Smooth muscle cell (in vitro differentiated cells): ENCODE measurements around the gene GPR150. TPM values are rescaled to one million over a fixed set of nuclear protein-coding genes. Genes with fewer than 3 reads are reported as not detected.

Experiments
- DNase-seq: peaks from one replicate; lab custom pipeline; 2025; ENCODE audit not compliant: unreplicated experiment; lab: John Stamatoyannopoulos, UW
- H2AFZ ChIP-seq: fragments of 200-600 bp; sonication (generic); 2 replicates; pipeline ENCODE4 v1.6.0; 2016; ENCODE audit warnings: antibody characterized with exemption, low read depth, mild to moderate bottlenecking
- H3F3A ChIP-seq: fragments of 200-600 bp; sonication (generic); 2 replicates; pipeline ENCODE4 v1.6.0; 2017; ENCODE audit warnings: antibody characterized with exemption, low read depth
- H3K27ac ChIP-seq: fragments of 200-600 bp; sonication (generic); 2 replicates; pipeline ENCODE4 v1.5.1; 2016; ENCODE audit warnings: low read depth, mild to moderate bottlenecking
- H3K27me3 ChIP-seq: fragments of 200-600 bp; sonication (generic); 2 replicates; pipeline ENCODE4 v1.6.1; 2016; ENCODE audit warnings: low read depth, mild to moderate bottlenecking
- H3K36me3 ChIP-seq: fragments of 200-600 bp; sonication (generic); 2 replicates; pipeline ENCODE4 v1.5.1; 2016; ENCODE audit warnings: low read depth
- H3K4me1 ChIP-seq: fragments of 200-600 bp; sonication (generic); 2 replicates; pipeline ENCODE4 v1.5.1; 2016; ENCODE audit warnings: low read depth
- H3K4me2 ChIP-seq: fragments of 200-600 bp; sonication (generic); 2 replicates; pipeline ENCODE4 v1.6.0; 2016; ENCODE audit warnings: mild to moderate bottlenecking
- H3K4me3 ChIP-seq: fragments of 200-600 bp; sonication (generic); 2 replicates; pipeline ENCODE4 v1.5.1; 2016; ENCODE audit warnings: mild to moderate bottlenecking
- H3K79me2 ChIP-seq: fragments of 200-600 bp; sonication (generic); 2 replicates; pipeline ENCODE4 v1.6.0; 2016; ENCODE audit warnings: low read depth, mild to moderate bottlenecking
- H3K9ac ChIP-seq: fragments of 200-600 bp; sonication (generic); 2 replicates; pipeline ENCODE4 v1.6.0; 2016; ENCODE audit warnings: low read depth
- H3K9me3 ChIP-seq: fragments of 200-600 bp; sonication (generic); replicated peaks from 2 replicates; pipeline ENCODE4 v1.5.1; 2016; ENCODE audit warnings: low read depth
- H4K20me1 ChIP-seq: fragments of 200-600 bp; sonication (generic); 2 replicates; pipeline ENCODE4 v1.6.0; 2016; ENCODE audit warnings: low read depth
- WGBS: methylation state at CpG from one replicate; pipeline ENCODE4 v1.1.7; 2016; ENCODE audit warnings: low lambda C conversion rate; 5-methylcytosine and 5-hydroxymethylcytosine counted together
- polyA plus RNA-seq: library from polyadenylated mRNA; unstranded; fragments of >200 nt; fragmentation: Nextera tagmentation; extraction: Ambion mirVana; gene quantifications from 2 replicates; pipeline ENCODE4 v1.2.1, GENCODE V29; 2016
- total RNA-seq: library from RNA; depleted of rRNA; stranded (reverse); fragments of >200 nt; gene quantifications from 2 replicates; pipeline ENCODE4 v1.2.3, GENCODE V29; 2014
- TF ChIP-seq, protein P1 (sequence below): fragments of 200-600 bp; sonication (generic); IDR thresholded peaks from 2 replicates; pipeline ENCODE4 v1.5.1; 2017; ENCODE audit warnings: borderline replicate concordance, mild to moderate bottlenecking, antibody characterized with exemption; ENCODE audit not compliant: insufficient read depth, poor library complexity, severe bottlenecking

GPR150 gene
- total and polyA plus RNA-seq, 2 experiments from 2014 or later: 0.04 to 0.13 TPM

DNA sequence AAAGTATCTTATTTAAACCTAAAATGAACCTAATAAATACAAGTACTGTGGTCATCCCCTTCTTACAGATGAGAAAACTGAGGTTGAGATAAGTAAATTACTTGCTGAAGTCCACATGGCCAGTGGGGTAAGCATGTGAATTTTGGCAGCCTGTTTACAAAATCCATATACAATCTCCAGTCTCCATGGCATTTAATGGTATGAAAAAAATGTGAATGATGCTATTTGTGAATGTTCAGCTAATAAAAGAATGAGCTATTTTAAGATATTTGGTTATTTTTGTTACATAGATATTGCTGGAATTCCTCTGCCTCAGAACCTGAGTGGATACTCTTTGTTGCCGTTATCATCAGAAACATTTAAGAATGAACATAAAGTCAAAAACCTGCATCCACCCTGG, 19.3 kb upstream of the GPR150 start:
- no peaks in the 10 kb centered on the region for H3K36me3 ChIP-seq
- TF ChIP-seq, protein P1, sequence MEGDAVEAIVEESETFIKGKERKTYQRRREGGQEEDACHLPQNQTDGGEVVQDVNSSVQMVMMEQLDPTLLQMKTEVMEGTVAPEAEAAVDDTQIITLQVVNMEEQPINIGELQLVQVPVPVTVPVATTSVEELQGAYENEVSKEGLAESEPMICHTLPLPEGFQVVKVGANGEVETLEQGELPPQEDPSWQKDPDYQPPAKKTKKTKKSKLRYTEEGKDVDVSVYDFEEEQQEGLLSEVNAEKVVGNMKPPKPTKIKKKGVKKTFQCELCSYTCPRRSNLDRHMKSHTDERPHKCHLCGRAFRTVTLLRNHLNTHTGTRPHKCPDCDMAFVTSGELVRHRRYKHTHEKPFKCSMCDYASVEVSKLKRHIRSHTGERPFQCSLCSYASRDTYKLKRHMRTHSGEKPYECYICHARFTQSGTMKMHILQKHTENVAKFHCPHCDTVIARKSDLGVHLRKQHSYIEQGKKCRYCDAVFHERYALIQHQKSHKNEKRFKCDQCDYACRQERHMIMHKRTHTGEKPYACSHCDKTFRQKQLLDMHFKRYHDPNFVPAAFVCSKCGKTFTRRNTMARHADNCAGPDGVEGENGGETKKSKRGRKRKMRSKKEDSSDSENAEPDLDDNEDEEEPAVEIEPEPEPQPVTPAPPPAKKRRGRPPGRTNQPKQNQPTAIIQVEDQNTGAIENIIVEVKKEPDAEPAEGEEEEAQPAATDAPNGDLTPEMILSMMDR: no peak
- no peak overlapping the region for H2AFZ ChIP-seq
- 97% methylated on average over 1 of the region's 1 CpG for WGBS
- H3K9me3 ChIP-seq: no peaks in the 10 kb centered on the region
- H4K20me1 ChIP-seq: no peaks in the 10 kb centered on the region
- DNase-seq: no peak
- H3K4me1 ChIP-seq: no peaks in the 10 kb centered on the region
- no peak overlapping the region for H3K9ac ChIP-seq
- no peak overlapping the region for H3K4me3 ChIP-seq
- H3K79me2 ChIP-seq: no peaks in the 10 kb centered on the region
- H3K27me3 ChIP-seq: no peaks in the 10 kb centered on the region
- no peak overlapping the region for H3K27ac ChIP-seq
- no peaks in the 10 kb centered on the region for H3F3A ChIP-seq
- no peak overlapping the region for H3K4me2 ChIP-seq

DNA sequence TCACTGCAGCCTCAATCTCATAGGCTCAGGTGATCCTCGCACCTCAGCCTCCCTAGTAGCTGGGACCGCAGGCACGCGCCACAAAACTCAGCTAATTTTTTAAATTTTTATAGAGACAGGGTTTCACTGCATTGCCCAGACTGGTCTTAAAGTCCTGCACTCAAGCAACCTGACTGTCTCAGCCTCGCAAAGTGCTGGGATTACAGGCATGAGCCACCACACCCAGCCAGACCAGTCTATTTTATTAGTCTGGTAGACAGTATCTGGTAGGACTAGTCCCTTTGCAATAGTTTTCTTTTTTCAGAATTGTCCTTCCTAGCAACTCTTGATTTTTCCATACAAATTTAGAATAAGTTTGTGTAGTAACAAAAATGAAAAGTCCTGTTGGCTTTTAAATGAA, 14.1 kb upstream of the GPR150 start:
- Histone ChIP-seq H3K79me2 (no peaks in the 10 kb centered on the region), H3K9me3 (no peaks in the 10 kb centered on the region), H3K36me3 (no peaks in the 10 kb centered on the region), H3K27me3 (no peaks in the 10 kb centered on the region), H3F3A (no peaks in the 10 kb centered on the region), H3K9ac (no peak overlapping the region), H3K4me1 (no peaks in the 10 kb centered on the region), H2AFZ (no peak overlapping the region), H4K20me1 (no peaks in the 10 kb centered on the region), H3K4me3 (no peak overlapping the region), H3K4me2 (no peak overlapping the region), H3K27ac (no peak overlapping the region)
- DNase-seq: no peak
- WGBS: 73% methylated on average over 5 of the region's 5 CpGs
- TF ChIP-seq, protein P1: no peak

DNA sequence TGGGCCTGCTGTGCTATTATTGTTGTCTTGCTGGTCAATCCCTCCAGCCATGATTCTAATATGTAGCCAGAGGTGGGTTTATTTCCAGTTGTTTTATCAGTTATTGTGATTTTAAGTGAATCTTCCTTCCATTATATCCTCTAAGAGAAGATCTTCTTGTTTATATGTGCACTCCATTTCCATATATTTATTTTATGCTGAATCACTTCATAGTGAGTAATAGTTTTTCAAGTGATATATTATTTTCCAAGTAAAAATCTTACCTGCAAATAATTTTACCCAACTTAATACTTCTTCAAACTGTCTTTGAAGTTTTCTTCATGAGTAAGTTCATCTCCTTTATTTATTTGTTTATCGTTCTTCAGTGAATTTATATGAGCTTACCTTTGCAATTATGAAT, 13.5 kb upstream of the GPR150 start:
- DNase-seq: no peak
- Histone ChIP-seq H3K36me3 (no peaks in the 10 kb centered on the region), H4K20me1 (no peaks in the 10 kb centered on the region), H3K9ac (no peak overlapping the region), H3K27me3 (no peaks in the 10 kb centered on the region), H3K79me2 (no peaks in the 10 kb centered on the region), H3K4me1 (no peaks in the 10 kb centered on the region), H3F3A (no peaks in the 10 kb centered on the region), H3K27ac (no peak overlapping the region), H3K9me3 (no peaks in the 10 kb centered on the region), H2AFZ (no peak overlapping the region), H3K4me3 (no peak overlapping the region), H3K4me2 (no peak overlapping the region)
- TF ChIP-seq, protein P1: no peak
- 100% methylated on average over 1 of the region's 1 CpG for WGBS

DNA sequence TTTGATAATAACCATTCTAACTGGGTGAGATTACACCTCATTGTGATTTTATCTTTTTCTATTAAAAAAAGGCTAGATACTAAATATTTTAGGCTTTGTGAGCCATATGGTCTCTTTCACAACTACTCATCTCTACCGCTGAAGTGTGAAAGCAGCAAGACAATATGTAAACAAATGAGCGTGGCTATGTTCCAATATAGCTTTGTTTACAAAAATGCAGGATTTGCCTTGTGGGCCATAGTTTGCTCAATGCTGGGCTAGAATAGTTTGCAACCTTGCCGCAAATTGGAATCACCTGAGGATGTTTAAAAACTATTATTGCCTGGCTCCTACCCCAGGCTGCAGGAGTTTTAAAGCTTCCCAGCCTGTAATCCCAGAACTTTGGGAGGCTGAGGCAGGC, 10.2 kb upstream of the GPR150 start:
- H3K4me3 ChIP-seq: no peak overlapping the region
- TF ChIP-seq, protein P1: no peak
- no peaks in the 10 kb centered on the region for H3K4me1 ChIP-seq
- no peak overlapping the region for H2AFZ ChIP-seq
- no peaks in the 10 kb centered on the region for H3F3A ChIP-seq
- no peak overlapping the region for H3K9ac ChIP-seq
- no peaks in the 10 kb centered on the region for H3K36me3 ChIP-seq
- no peaks in the 10 kb centered on the region for H4K20me1 ChIP-seq
- H3K9me3 ChIP-seq: no peaks in the 10 kb centered on the region
- 80% methylated on average over 3 of the region's 3 CpGs for WGBS
- DNase-seq: no peak
- no peak overlapping the region for H3K4me2 ChIP-seq
- no peaks in the 10 kb centered on the region for H3K27me3 ChIP-seq
- no peaks in the 10 kb centered on the region for H3K79me2 ChIP-seq
- no peak overlapping the region for H3K27ac ChIP-seq
